ENCODE measurements around the gene KDM4C.
"Not testable (repeated sequence)": the region's sequence is repeated elsewhere in the genome, so short reads cannot be mapped to it uniquely, and the experiment has no call there.

Gene KDM4C

DNA sequence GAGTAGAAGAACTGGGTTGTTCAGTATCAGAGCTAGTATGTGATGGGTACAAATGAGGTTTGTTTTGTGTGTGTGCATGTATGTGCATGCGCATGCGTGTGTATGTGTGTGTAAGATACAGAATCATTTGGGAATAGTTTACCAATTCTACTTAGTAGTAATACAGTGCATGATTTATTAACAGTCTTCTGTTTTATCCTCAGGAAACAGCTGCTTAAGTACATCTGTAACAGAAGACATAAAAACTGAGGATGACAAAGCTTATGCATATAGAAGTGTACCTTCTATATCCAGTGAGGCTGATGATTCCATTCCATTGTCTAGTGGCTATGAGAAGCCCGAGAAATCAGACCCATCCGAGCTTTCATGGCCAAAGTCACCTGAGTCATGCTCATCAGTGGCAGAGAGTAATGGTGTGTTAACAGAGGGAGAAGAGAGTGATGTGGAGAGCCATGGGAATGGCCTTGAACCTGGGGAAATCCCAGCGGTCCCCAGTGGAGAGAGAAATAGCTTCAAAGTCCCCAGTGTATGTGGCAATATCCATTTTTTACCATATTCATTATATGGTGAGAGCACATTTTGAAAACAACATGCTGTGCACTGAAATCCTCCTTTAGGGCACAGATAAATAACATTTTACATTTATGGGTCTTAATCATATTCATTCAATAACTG, 228.5 kb downstream of the KDM4C start:
- no peak for DNase-seq

DNA sequence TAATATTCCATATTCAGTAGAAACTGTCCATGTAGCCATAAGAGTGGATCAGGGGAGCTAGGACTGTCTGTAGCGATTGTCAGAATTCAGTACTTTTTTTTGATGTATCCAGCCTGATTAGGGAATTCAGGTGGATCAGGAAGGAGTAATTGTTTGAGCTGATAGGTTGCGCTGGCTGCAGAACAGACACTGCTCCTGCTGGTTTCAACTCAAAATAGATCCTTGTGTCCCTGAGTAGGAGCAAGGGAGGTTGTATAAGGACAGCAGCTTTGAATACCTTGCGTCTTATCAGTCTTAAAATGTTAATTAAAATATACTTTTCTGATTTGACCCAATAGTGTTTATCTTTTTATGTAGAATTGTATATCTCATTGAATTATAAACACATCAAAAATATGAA, 229.6 kb downstream of the KDM4C start:
- no peak for DNase-seq

DNA sequence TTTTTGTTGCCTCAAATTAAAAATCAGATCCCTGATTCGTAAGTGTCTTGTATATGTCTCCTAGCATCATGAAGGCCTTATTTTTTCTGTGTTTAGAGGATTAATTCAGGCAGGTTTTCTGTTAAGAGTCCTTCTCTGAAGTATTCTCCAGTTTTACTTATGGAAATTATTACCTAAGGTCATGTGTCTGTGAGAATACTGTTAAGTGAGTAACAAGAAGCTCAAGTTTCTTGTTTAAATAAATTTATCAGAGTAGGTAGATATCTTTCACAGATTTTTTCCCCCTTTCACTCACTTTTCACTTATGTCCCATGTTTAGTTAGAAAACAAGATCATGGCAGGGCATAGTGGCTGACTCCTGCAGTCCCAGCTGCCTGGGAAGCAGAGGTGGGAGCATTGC, 233.6 kb downstream of the KDM4C start:
- no peak for DNase-seq

DNA sequence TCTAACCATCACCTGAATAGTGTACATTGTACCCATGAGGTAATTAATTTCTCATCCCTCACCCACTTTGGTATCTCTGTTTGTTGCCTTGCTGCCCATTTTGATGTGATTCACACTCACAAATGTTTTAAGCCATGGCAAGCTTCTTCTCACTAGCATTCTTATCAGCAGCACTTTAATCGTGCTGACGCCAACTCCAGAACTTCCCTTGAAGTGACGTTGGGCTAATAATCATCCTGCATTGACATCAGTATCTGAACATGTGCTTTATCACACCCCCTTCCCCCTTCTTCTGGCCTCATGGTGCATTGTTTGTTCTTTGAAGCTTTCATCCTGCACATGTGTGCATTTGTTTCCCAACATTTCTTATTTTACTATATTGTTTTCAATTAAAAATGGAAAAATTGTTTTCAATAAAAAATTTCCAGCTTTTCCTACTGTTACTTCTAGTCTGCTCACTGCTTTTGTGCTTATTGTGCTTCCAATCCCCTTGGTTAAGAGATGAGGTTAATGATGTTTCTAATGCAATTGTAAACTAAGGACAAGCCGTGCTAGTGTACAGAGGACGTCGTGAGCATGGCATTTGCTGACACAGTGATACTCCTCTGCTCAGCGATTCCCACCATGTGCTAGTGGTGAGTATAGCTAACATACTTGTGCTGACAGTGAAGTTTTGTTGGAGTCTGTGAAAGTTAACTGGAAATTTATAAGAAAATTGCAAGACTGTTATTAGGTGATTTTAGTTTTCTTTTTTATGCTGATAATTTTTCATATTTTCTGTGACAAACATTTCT, 238.5 kb downstream of the KDM4C start:
- no peak for DNase-seq

DNA sequence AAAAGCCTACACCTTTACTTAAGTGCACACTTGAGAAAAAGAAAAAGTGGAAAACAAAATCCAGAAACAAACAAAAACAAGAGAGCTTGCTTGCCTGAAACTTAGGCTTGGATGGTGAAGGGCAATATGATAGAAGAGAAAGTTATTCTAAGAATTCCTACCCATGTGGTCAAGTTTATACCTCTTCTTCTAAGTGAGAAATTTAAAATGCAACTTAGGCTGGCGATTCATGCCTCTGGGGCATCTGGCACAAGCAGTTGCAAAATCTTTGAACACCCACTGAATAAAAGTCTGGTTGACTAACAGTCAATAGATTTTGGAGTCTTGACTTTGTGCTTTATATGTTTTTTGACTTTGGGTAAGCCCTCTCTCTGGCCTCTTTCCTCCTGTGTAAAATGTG, 239.6 kb downstream of the KDM4C start:
- no peak for DNase-seq

DNA sequence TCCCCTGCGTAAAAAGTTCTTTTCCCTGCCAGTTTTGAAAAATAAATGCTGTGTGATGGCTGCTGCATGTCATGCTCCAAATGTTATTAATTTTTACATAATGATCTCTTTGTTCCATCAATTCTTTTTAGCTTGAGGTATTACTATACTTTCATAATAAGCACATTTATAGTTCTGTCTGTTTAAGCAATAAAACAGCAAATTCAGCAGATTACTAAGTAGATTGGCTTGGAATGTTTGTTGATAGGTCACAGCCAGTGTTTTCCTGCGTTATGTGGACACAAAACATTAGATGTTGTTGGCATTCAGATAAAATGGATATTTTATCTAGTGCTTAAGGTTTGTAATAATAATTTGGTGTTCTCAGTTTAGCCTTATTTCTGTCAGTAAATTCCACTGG, 242.0 kb downstream of the KDM4C start:
- no peak for DNase-seq

DNA sequence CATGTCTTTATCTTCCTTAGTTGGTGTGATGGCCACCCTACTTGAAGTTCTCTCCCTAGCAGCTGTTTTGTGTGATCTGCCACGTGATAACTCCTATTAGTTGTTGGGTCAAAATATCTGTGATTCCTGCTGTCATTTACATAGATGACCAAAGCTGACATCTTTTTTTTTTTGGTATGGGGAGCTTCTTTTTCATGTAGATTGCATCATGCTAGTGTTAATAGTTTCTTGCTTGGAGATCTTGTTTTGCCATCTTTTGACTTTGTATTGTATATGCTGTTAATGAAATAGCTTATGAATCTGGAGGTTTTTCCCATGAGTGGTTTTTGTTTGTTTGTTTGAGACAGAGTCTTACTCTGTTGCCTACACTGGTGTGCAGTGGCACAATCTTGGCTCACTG, 243.8 kb downstream of the KDM4C start:
- no peak for DNase-seq

DNA sequence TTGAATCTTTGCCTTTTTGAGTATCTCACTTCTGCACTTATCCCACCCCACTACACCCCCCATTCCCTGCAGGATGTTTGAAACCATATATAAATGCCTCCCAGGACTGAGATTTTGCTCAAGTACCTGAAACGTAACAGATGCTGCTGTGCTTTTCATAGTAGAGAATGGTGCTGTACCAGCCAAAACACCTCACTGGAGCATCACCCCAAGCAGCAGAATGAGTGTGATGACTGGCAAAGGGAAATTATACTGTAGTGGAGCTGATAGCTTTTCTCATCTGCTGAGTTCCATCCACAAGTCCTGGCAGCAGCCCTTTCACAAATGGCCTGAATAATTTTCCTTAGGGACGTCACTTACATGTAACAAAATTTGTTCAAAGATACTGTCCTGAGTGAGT, 246.1 kb downstream of the KDM4C start:
- DNase-seq, result no peak

DNA sequence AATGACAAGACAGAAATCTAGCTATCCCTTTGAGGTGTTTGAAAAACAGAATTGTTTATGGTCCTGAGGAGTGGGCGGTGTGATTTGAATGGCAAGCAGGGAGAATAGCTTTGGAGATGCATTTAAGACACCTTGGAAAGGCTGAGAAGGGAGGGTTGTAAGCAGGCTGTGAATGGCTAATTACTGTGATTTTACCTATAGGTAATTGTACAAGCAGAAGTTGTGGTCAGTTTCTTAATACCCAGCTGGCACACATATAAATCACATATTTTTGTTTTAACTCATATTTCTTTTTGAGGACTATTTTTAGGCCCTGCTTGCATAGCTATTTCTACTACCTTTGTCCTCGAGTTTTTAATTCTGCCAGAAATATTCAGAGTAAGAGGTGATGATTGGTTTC, 248.6 kb downstream of the KDM4C start:
- DNase-seq, result no peak

DNA sequence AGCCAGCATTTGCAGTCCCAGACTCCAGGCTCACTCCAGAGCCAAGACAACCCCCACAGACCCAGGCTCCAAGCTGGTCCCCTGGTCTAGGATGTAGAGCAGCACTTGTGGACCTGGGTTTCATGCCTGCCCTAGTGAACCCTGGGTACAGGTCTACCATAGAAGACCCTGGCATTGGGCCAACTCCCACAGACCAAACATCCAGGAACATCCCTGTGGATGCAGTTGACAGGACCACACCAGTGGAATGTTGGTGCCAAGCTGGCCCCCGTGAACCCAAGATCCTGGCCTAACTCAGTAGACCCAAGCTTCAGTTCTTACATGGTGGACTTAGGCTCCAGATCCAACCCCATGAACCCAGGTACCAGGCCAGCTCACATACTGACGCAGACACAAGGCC, 250.6 kb downstream of the KDM4C start:
- no peak for DNase-seq

DNA sequence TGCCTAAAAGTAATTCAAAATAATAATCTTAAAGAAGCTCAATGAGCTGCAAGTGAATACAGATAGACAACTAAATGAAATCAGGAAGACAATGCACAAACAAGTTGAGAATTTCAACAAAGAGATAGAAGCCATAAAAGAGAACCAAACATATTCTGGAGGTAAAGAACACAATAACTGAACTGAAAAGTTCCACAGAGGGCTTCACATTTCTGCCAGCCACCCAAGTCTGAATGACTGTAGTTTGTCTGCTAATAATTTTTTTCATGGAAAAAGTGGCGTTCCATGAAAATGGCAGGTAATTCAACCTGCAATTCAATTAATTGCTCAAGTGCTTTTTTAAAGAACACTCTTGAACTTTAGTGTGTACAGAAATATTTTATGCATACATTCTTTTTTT, 251.3 kb downstream of the KDM4C start:
- no peak for DNase-seq

DNA sequence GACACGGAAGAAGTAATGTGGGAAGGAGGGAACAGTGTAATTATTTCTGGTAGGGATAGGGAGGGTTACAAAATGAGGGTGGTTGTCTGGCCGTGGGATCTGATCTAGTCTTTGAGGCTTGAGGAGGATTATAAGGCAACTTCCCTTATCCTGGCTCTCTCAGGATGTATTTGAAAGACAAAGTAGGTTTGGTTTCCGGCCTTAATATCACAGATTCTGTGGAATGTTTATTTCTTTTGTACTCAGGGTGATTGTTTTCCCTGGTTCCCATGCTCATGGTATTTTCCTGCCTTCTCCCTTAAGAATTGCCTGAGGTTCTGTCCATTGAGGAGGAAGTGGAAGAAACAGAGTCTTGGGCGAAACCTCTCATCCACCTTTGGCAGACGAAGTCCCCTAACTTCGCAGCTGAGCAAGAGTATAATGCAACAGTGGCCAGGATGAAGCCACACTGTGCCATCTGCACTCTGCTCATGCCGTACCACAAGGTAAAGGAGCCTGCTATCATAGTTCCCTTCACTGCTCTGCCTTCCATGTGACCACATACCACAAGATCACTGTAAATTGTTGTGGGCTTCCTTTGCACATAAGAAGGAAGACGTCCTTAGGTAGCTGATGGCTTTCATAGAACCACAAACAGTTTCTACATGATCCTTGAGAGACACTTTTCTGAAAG, 253.8 kb downstream of the KDM4C start:
- DNase-seq, result no peak

DNA sequence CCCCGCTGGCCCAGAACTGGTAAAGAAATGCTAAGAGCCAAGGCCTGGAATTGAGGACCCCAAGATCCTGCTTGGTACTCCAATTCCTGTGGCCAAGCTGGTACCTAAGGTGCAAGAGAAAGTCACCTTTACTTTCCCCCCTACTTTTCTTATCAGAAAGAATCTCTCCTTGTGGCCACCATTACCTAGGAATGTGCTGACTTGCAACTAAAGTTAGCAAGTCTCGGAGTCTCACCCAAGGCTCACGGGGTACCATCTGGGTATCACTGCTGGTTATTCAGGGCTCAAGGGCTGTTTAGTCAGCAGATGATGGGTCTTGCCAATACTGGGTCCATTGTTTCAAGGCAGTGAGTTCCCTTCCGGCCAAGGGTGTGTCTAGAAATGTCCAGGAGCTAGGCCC, 270.2 kb downstream of the KDM4C start:
- no peak for DNase-seq

DNA sequence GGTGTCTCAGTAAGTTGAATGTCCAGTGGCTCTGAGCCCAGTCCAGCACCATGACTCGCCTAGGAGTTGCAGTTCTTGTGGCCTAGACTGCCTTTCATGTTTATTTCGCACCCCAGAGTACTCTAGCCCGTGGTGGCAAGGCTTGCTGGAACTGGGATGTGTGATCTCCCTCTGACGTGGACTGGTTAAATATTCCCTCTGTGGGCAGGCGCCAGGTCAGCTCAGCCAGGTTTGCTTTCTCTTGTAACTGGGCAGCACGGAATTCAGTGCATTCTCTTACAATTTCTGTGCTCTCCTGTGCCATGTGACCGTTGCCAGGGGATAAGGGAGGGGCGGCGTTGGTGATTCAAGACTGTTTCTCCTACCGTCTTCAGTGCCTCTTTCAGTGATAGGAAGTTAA, 270.8 kb downstream of the KDM4C start:
- no peak for DNase-seq

DNA sequence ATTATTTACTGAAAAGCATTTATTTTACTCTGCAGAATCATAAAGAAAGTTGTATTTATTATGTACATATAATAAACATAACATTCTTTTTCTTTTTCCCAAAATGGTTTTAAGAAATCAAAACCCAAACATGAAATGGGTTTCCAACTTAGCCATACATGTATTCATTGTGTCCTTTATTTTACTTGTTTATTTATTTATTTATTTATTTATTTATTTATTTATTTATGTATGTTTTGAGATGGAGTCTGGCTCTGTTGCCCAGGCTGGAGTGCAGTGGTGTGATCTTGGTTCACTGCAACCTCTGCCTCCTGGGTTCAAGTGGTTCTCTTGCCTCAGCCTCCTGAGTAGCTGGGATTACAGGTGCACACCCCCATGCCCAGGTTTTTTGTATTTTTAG, 273.2 kb downstream of the KDM4C start:
- DNase-seq, result not testable (repeated sequence)

DNA sequence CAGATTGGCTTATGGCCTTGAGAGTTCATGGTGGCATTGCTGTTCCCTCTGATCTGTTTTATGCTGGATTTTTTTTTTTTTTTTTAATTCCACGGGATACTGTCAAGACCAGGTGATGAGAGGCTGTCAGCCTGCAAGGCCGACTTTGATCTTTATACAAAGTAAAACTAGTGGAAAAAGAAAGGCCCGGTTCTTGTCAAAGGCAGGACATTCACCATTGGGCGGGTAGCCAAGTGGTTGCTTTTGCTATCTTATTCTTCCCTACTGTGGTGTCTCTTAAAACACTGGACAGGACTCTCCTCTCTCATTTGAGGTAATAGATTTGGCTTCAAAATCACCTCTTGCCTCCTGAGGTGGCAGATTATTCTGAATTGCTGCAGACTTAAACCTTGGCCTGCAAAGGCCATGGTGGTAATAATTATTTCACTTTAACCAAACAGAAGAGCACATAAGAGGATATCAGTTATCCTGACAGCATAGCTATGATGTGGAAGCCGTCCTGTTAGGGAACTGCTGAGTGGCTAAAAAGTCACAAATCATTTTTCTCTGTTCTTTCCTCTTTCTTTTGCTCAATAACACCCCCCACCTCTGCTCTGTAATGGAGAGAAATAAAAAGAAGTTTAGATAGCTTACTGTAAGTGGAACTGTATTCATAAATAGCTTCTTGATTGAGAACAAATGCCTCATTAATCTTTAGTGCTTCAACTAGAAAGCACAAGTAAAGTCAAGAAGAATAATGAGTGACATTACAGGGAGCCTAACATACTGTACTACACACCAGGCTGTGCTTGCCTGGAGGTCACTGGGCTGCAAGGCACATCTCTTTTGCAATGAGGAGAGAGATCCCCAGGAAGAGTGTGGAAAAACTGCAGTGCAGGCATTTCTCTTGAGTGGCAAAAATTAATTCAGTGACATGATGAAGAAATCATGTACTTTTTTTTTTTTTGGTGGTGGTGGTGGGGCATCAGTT, 275.6 kb downstream of the KDM4C start:
- no peak for DNase-seq

DNA sequence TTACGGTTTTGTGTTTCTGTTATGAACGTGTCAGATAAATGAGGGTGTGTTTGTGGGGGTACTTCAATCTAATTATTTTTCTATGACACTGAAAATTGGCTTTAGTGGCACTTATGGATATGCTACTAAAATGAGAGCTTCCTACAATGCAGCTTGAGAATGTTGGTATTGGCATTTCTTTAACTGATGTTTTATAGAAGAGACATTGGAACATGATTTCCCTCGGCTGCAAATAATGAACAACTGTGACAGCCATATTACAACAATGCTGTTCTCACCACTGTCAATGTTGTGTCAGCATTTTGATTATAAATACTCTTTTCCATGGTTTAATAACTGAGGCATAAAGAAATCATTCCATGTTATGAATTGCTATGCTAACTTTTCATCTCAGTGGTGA, 279.4 kb downstream of the KDM4C start:
- no peak for DNase-seq

DNA sequence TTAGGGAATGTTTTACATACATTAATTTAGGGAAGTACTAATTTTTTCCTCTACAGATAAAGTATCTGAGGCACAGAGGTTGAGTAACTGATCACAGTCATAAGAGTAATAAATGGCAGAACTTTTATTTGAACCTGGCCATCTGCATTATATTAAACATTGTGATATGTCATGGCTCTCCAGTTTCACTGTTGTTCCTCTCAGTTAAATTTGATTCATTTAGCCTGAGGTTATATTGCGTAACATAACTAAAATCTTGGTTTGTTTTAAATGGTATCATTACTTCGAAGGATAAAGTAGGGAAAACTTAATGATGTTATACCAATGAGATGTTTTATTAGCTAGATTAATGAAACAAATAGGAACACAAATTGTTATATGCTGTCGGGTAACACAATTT, 284.4 kb downstream of the KDM4C start:
- DNase-seq, result no peak

DNA sequence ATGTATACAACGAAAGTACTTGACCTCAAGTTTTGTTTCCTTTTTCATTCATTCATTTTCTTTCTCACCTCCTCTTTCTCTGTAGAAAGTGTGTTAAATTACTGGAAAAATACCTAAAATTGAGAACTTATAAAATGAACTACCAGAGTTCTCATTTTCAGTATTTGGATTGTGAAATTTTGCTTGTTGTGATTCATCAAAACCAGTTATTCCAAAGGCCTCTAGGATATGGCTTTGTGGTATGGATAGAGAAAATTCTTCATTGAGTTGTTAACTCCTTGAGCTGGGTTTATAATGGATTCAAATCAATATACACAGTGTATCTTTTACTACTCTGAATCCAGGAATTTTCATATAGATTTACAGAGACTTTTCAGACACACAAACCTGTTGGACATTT, 287.6 kb downstream of the KDM4C start:
- DNase-seq, result no peak

DNA sequence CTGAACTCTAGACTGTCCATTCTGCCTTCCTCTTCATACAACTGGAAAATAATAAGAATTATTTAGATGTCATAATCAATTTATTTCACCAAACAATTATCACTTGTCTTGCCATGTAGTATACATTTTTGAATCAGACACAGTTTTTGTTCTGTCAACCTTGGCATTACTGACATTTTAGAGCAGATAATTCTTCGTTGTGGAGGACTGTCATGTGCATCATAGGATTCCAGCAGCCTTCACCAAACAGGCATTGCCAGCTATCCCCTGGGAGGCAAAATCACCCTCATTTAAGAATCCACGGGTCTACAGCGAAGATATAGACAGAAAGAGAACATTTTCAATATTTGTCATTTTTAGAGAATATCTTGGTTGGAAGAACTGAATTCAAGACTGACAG, 293.9 kb downstream of the KDM4C start:
- DNase-seq, result no peak

DNA sequence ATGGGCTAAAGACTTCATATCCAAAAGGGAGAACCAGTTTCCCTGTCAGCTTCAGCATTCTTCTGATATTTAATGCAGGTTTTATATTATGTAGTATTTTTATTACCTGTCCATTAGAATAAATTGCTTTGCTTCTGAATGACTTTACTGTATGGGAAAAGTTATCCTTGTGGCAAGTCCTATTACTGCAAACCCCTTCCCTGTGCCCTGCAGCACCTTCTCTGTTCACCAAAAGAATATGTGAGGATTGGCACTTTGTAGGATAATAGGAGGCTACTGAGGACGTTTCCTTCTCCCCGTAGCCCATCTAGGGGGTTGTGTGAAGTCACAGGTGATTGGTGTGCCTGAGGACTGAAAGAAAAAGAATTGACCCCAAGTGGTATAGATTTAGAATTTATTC, 296.1 kb downstream of the KDM4C start:
- DNase-seq, result no peak

DNA sequence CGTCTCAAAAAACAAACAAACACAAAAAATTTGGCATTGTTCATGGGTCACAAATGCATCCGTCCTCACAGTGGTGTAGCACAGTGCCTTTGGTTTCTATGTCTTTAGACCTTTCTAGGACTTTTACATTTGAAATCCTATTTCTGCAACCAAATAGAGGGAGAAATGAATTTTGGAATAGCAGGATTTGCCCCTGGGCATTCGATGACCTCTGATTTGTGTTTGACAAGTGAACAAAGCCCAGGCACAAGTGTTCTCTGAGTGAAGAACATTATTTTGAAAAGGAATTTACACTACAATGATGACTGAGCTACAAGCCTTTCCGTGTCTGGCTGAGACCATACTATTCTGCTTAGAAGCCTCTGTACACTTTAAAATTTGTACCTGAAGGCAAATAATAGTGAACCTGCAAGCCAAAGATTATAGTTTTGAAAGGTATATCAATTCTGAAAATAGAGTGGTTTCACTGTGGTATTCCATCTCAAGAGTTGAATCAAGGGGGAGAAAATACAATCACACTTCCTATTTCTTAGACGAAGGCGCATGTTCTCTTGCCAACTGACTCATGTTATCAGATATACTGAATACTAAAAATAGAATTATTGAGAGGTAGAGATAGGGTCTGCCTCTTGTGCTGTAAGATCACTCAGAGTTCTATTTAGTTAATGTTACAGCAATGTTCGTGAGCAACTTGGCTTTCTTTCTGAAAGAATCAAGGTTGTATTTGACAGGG, 297.6 kb downstream of the KDM4C start:
- DNase-seq, result no peak

Data from activated T-cell treated with anti-CD3 and anti-CD28 coated beads, Interleukin-2, amount 50 U/mL, for 1 hour (primary cell).